Measurements from ENCODE around the gene TAF9. TPM values are rescaled to one million over a fixed set of nuclear protein-coding genes. Genes with fewer than 3 reads are reported as not detected.

TAF9 gene
- polyA plus RNA-seq, 1 donor = 73.3 TPM

DNA sequence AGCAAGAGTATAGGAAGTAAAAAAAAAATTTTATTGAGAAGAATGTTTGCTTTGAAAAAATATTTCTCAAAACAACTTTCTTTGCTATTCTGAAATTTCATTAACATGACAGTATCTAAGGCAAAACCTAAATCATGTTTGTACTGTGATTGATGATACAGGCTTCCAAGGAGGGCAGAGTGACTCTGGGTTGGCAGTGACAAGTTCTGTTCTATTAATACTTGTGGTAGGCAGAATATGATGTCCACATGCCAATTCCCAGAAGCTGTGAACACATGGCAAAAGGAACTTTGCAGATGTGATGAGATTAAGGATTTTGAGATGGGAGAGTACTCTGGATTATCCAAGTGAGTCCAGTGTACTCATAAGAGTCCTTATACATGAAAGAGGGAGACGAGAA, 53.3 kb downstream of the TAF9 start:
- H3K4me1 ChIP-seq (ENCODE audit: control insufficient read depth, insufficient read depth, low read length) = no peaks in the 10 kb centered on the region
- H3K27ac ChIP-seq (ENCODE audit: low read length) = no peak overlapping the region
- DNase-seq = no peak
- 100% methylated on average over 1 of the region's 1 CpG for WGBS (ENCODE audit: insufficient coverage, low lambda C conversion rate)
- no peaks in the 10 kb centered on the region for H3K9me3 ChIP-seq (ENCODE audit: control insufficient read depth, low read depth, low read length)
- H3K36me3 ChIP-seq (ENCODE audit: control insufficient read depth, insufficient read depth, low read length) = peaks cover 11% of the 10 kb centered on the region
- H3K4me3 ChIP-seq (ENCODE audit: low read length) = no peak overlapping the region
- H3K27me3 ChIP-seq (ENCODE audit: control insufficient read depth, insufficient read depth, low read length) = no peaks in the 10 kb centered on the region

Other genes with a start within 250 kb of the TAF9 start
- gene CCNB1, start 202.4 kb downstream of the TAF9 start, polyA plus RNA-seq = 40.7 TPM
- 11.1 TPM for gene CENPH, start 179.9 kb downstream of the TAF9 start, polyA plus RNA-seq
- gene CDK7, start 134.6 kb downstream of the TAF9 start, polyA plus RNA-seq = 31.0 TPM
- 15.1 TPM for gene CCDC125, start 36.7 kb downstream of the TAF9 start, polyA plus RNA-seq
- 68.0 TPM for gene AK6, start within 50 bp of the TAF9 start, polyA plus RNA-seq
- gene RAD17, start 298 bp upstream of the TAF9 start, polyA plus RNA-seq = 28.6 TPM
- 42.0 TPM for gene MARVELD2, start 45.6 kb upstream of the TAF9 start, polyA plus RNA-seq
- 85.5 TPM for gene OCLN, start 123.3 kb upstream of the TAF9 start, polyA plus RNA-seq
- 61.1 TPM for gene GTF2H2C, start 190.7 kb upstream of the TAF9 start, polyA plus RNA-seq

Data from large intestine (tissue), 3 donors.